CD14-positive monocyte (primary cell): ENCODE measurements around the gene CASP3. TPM values are rescaled to one million over a fixed set of nuclear protein-coding genes. Genes with fewer than 3 reads are reported as not detected.
A peak's percentile ranks its signal among the peaks of the same experiment; 100 is the strongest.

Source experiments
- DNase-seq, 3 donors: peaks; one replicate each; pipeline ENCODE4 v3.0.0-alpha.2; 2011 to 2022
- H2AFZ ChIP-seq: 2 replicates; pipeline ENCODE4 v1.6.0; 2012; ENCODE audit warnings: mild to moderate bottlenecking, low read depth, low read length, inconsistent platforms; ENCODE audit not compliant: insufficient read depth, poor library complexity, severe bottlenecking
- H3K27ac ChIP-seq, 2 donors: 1 replicate in 1 of 2; 2 replicates in 1 of 2; pipeline ENCODE4 v1.5.1; 2012 to 2013; ENCODE audit warnings: low read length in 2 of 2, control low read depth in 1 of 2, inconsistent platforms in 1 of 2, low read depth in 1 of 2, mild to moderate bottlenecking in 1 of 2
- H3K27me3 ChIP-seq, 2 donors: one replicate each; pipeline versions ENCODE4 v1.6.0 to v1.6.1; 2011 to 2013; ENCODE audit warnings: low read length in 2 of 2; ENCODE audit not compliant: control insufficient read depth in 2 of 2, insufficient read depth in 2 of 2
- H3K36me3 ChIP-seq, 2 donors: replicated peaks in 1 of 2; 1 replicate in 1 of 2; 2 replicates in 1 of 2; pipeline versions ENCODE4 v1.5.1 to v1.6.1; 2012 to 2013; ENCODE audit warnings: low read length in 2 of 2, control low read depth in 1 of 2, inconsistent platforms in 1 of 2, mild to moderate bottlenecking in 1 of 2; ENCODE audit not compliant: insufficient read depth in 2 of 2, control insufficient read depth in 1 of 2
- H3K4me1 ChIP-seq, 2 donors: 1 replicate in 1 of 2; 2 replicates in 1 of 2; pipeline versions ENCODE4 v1.5.1 to v1.6.1; 2012 to 2013; ENCODE audit warnings: low read length in 2 of 2, control low read depth in 1 of 2, inconsistent platforms in 1 of 2, mild to moderate bottlenecking in 1 of 2, moderate library complexity in 1 of 2; ENCODE audit not compliant: insufficient read depth in 2 of 2, control insufficient read depth in 1 of 2
- H3K4me2 ChIP-seq: replicated peaks from 2 replicates; pipeline ENCODE3; 2012; ENCODE audit warnings: low read length, moderate library complexity, mild to moderate bottlenecking; ENCODE audit not compliant: poor library complexity, severe bottlenecking; ENCODE audit errors: extremely low read depth
- H3K4me3 ChIP-seq, 3 experiments: fragments of 200-600 bp in 1 of 3; sonication (generic) in 1 of 3; replicated peaks in 1 of 3; 1 replicate in 2 of 3; 2 replicates in 1 of 3; pipeline ENCODE4 v1.5.1; 2011 to 2013; ENCODE audit warnings: low read length in 3 of 3, mild to moderate bottlenecking in 3 of 3, control low read depth in 2 of 3, low read depth in 2 of 3, inconsistent platforms in 1 of 3, moderate library complexity in 1 of 3
- H3K79me2 ChIP-seq: 2 replicates; pipeline ENCODE4 v1.6.0; 2012; ENCODE audit warnings: mild to moderate bottlenecking, control low read depth, inconsistent platforms, low read length, moderate library complexity; ENCODE audit not compliant: insufficient read depth
- H3K9ac ChIP-seq: 2 replicates; pipeline ENCODE4 v1.6.0; 2017; ENCODE audit warnings: low read length, mild to moderate bottlenecking; ENCODE audit not compliant: insufficient read depth, poor library complexity, severe bottlenecking
- H3K9me3 ChIP-seq, 2 donors: replicated peaks in 1 of 2; 1 replicate in 1 of 2; 2 replicates in 1 of 2; pipeline versions ENCODE4 v1.5.1 to v1.6.1; 2012 to 2013; ENCODE audit warnings: low read length in 2 of 2, control low read depth in 1 of 2; ENCODE audit not compliant: control insufficient read depth in 1 of 2, insufficient read depth in 1 of 2
- H4K20me1 ChIP-seq: 2 replicates; pipeline ENCODE4 v1.6.0; 2012; ENCODE audit warnings: mild to moderate bottlenecking, low read length, control low read depth, moderate library complexity; ENCODE audit not compliant: insufficient read depth
- H3K27ac Mint-ChIP-seq, 7 donors: one replicate each; pipeline ENCODE4 v1.8.0; 2020; ENCODE audit warnings: mild to moderate bottlenecking in 7 of 7, mixed read lengths in 7 of 7, moderate library complexity in 6 of 7, inconsistent platforms in 2 of 7
- H3K27me3 Mint-ChIP-seq, 3 donors: one replicate each; pipeline ENCODE4 v1.8.0; 2021 to 2022; ENCODE audit warnings: low read depth in 3 of 3, mild to moderate bottlenecking in 3 of 3, mixed read lengths in 3 of 3, moderate library complexity in 3 of 3, inconsistent platforms in 1 of 3
- H3K36me3 Mint-ChIP-seq, 2 donors: one replicate each; pipeline ENCODE4 v1.8.0; 2020; ENCODE audit warnings: mixed read lengths in 2 of 2, inconsistent platforms in 1 of 2, mild to moderate bottlenecking in 1 of 2
- H3K4me1 Mint-ChIP-seq: one replicate; pipeline ENCODE4 v1.8.0; 2020; ENCODE audit warnings: mild to moderate bottlenecking, mixed read lengths
- H3K4me3 Mint-ChIP-seq, 2 donors: one replicate each; pipeline ENCODE4 v1.8.0; 2020; ENCODE audit warnings: mild to moderate bottlenecking in 2 of 2, mixed read lengths in 2 of 2, moderate library complexity in 1 of 2
- H3K9me3 Mint-ChIP-seq, 7 donors: one replicate each; pipeline ENCODE4 v1.8.0; 2020 to 2022; ENCODE audit warnings: mixed read lengths in 7 of 7, mild to moderate bottlenecking in 6 of 7, moderate library complexity in 6 of 7, inconsistent platforms in 2 of 7
- WGBS: methylation state at CpG from one replicate; pipeline ENCODE4 v1.1.5; 2013; ENCODE audit warnings: missing lambda C conversion rate; ENCODE audit not compliant: insufficient coverage; 5-methylcytosine and 5-hydroxymethylcytosine counted together
- intact Hi-C, 2 donors: fragments of 100-400 bp; cut with micrococcal nuclease; formaldehyde crosslinking; loops; one replicate each; pipeline versions ENCODE4 v1.15.0 to v1.15.1; 2023
- polyA plus RNA-seq, 3 donors: library from polyadenylated mRNA; depleted of rRNA in 1 of 3; unstranded in 2 of 3; stranded (reverse) in 1 of 3; fragments of 300-500 nt in 2 of 3; fragments of >200 nt in 1 of 3; fragmentation: Illumina TruSeq in 2 of 3; gene quantifications; 1 replicate in 2 of 3; 2 replicates in 1 of 3; pipeline ENCODE4 v1.2.3, GENCODE V29; 2012 to 2021
- TF ChIP-seq, protein P1 (sequence below): fragments of 200-600 bp; IDR thresholded peaks from one replicate; pipeline ENCODE4 v1.8.0; 2022; ENCODE audit warnings: antibody characterized with exemption, mild to moderate bottlenecking

Gene CASP3
- polyA plus RNA-seq, 3 donors = 6.7 to 11.3 (median 11.1) TPM

- Histone ChIP-seq H4K20me1 (no peaks in the 10 kb centered on the region), H3K4me2 (peak overlapping the region; percentile 56), H3K9ac (no peak overlapping the region), H3K79me2 (no peaks in the 10 kb centered on the region), H3K4me1 (peaks cover 23 to 24% of the 10 kb centered on the region in 2 donors), H3K27ac (peak overlapping the region in 1 of 2 donors; percentile 6), H3K4me3 (no peak overlapping the region), H3K36me3 (no peaks in the 10 kb centered on the region), H3K27me3 (no peaks in the 10 kb centered on the region), H2AFZ (peak overlapping the region; percentile 16), H3K9me3 (no peaks in the 10 kb centered on the region)
- intact Hi-C loops = no loop called here
- TF ChIP-seq, protein P1, sequence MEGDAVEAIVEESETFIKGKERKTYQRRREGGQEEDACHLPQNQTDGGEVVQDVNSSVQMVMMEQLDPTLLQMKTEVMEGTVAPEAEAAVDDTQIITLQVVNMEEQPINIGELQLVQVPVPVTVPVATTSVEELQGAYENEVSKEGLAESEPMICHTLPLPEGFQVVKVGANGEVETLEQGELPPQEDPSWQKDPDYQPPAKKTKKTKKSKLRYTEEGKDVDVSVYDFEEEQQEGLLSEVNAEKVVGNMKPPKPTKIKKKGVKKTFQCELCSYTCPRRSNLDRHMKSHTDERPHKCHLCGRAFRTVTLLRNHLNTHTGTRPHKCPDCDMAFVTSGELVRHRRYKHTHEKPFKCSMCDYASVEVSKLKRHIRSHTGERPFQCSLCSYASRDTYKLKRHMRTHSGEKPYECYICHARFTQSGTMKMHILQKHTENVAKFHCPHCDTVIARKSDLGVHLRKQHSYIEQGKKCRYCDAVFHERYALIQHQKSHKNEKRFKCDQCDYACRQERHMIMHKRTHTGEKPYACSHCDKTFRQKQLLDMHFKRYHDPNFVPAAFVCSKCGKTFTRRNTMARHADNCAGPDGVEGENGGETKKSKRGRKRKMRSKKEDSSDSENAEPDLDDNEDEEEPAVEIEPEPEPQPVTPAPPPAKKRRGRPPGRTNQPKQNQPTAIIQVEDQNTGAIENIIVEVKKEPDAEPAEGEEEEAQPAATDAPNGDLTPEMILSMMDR = no peak
- Mint-ChIP-seq H3K27me3 (no peaks in the 10 kb centered on the region), H3K4me3 (peak overlapping the region in 1 of 2 donors; percentile 56), H3K36me3 (peaks cover 0 to 4% of the 10 kb centered on the region in 2 donors), H3K4me1 (peaks cover 26% of the 10 kb centered on the region), H3K27ac (peak overlapping the region in 2 of 7 donors; percentile 40 to 53), H3K9me3 (peaks cover 0 to 2% (median 0%) of the 10 kb centered on the region in 7 donors)
- no CpG with 5 or more reads among the region's 9 CpGs for WGBS
- DNase-seq = peak in 1 of 3 donors; percentile 27
These were observed 31.5 kb upstream of the CASP3 start for GRCh38 chr4:184680698-184681097.

DNA sequence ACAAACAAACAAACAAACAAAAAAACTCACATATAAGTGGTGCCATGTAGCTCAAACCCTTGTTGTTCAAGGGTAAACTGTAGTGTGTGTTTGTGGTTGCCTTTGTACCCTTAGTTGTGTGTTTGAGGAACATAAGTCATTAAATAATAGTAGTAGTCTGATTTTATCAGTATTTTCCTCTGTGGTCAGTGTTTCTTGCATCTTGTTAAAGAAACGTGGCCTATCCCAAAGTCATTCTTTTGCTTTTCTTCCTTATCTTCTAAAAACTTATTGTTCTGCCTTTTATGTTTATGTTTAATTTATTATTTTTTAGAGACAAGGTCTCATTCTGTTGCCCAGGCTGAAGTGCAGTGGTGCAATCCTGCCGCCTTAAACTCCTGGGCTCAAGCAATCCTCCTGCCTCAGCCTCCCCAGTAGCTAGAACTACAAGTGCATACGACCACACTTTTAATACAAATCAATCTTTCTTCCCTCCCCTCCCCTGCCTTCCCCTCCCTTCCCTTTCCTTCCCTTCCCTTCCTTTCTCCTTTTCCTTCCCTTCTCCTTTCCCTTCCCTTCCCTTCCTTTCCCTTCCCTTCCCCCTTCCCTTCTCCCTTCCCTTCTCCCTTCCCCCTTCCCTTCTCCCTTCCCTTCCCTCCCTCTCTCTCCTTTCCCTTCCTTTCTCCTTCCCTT, 26.7 kb upstream of the CASP3 start:
- H3K36me3 ChIP-seq = peaks cover 19 to 32% of the 10 kb centered on the region in 2 donors
- Mint-ChIP-seq H3K9me3 (peaks cover 0 to 2% (median 0%) of the 10 kb centered on the region in 7 donors), H3K36me3 (peaks cover 30 to 34% of the 10 kb centered on the region in 2 donors), H3K27ac (no peak overlapping the region), H3K27me3 (peaks cover 0 to 3% (median 0%) of the 10 kb centered on the region in 3 donors), H3K4me3 (no peak overlapping the region), H3K4me1 (peaks cover 9% of the 10 kb centered on the region)
- H4K20me1 ChIP-seq = no peaks in the 10 kb centered on the region
- no peak overlapping the region for H3K4me2 ChIP-seq
- no peak for DNase-seq
- no peaks in the 10 kb centered on the region for H3K79me2 ChIP-seq
- no peak overlapping the region for H2AFZ ChIP-seq
- TF ChIP-seq, protein P1 = no peak
- H3K9ac ChIP-seq = no peak overlapping the region
- H3K27me3 ChIP-seq = no peaks in the 10 kb centered on the region
- no peaks in the 10 kb centered on the region for H3K9me3 ChIP-seq
- peaks cover 6 to 8% of the 10 kb centered on the region in 2 donors for H3K4me1 ChIP-seq
- no peak overlapping the region for H3K4me3 ChIP-seq
- H3K27ac ChIP-seq = no peak overlapping the region
- intact Hi-C loops = no loop called here
- WGBS = 92% methylated on average over 2 of the region's 3 CpGs
